Suprapubic skin (tissue), 4 donors: Measurements from ENCODE around the gene SPTBN5. TPM values are rescaled to one million over a fixed set of nuclear protein-coding genes. Genes with fewer than 3 reads are reported as not detected.
A peak's percentile ranks its signal among the peaks of the same experiment; 100 is the strongest.

Experiments
- DNase-seq, 2 donors: peaks; one replicate each; pipeline ENCODE4 v3.0.0-alpha.2; 2019; ENCODE audit warnings: low spot score in 2 of 2
- H3K27ac ChIP-seq: fragments of 200-600 bp; sonication (generic); one replicate; pipeline ENCODE4 v1.5.1; 2019
- H3K27me3 ChIP-seq: fragments of 200-600 bp; sonication (generic); one replicate; pipeline ENCODE4 v1.5.1; 2019
- H3K36me3 ChIP-seq: fragments of 200-600 bp; sonication (generic); one replicate; pipeline ENCODE4 v1.5.1; 2019
- H3K4me1 ChIP-seq: fragments of 200-600 bp; sonication (generic); one replicate; pipeline ENCODE4 v1.5.1; 2019
- H3K4me3 ChIP-seq: fragments of 200-600 bp; sonication (generic); one replicate; pipeline ENCODE4 v1.5.1; 2019; ENCODE audit warnings: mild to moderate bottlenecking
- H3K9me3 ChIP-seq: fragments of 200-600 bp; sonication (generic); one replicate; pipeline ENCODE4 v1.5.1; 2019
- CTCF ChIP-seq, 2 donors: fragments of 200-600 bp in 1 of 2; fragments of 450-650 bp in 1 of 2; sonication (generic) in 1 of 2; IDR thresholded peaks; one replicate each; pipeline ENCODE4 v1.5.1; 2016 to 2019; ENCODE audit warnings: antibody characterized with exemption in 2 of 2, mild to moderate bottlenecking in 1 of 2, moderate library complexity in 1 of 2
- EP300 ChIP-seq: sonication (generic); formaldehyde crosslinking; IDR thresholded peaks from one replicate; pipeline ENCODE4 v1.6.1; 2017; ENCODE audit warnings: antibody characterized with exemption
- POLR2A ChIP-seq, 2 donors: fragments of 450-650 bp; IDR thresholded peaks; one replicate each; pipeline ENCODE4 v1.6.1; 2017; ENCODE audit warnings: antibody characterized with exemption in 2 of 2, mild to moderate bottlenecking in 2 of 2, moderate library complexity in 2 of 2
- POLR2AphosphoS5 ChIP-seq, 3 donors: sonication (generic); formaldehyde crosslinking; IDR thresholded peaks; one replicate each; pipeline ENCODE4 v1.6.1; 2017; ENCODE audit warnings: antibody characterized with exemption in 3 of 3
- WGBS: methylation state at CpG from one replicate; pipeline ENCODE4 v1.1.5; 2018; 5-methylcytosine and 5-hydroxymethylcytosine counted together
- total RNA-seq, 4 donors: library from RNA; depleted of rRNA; stranded (reverse); fragments of >200 nt; gene quantifications; one replicate each; pipeline ENCODE4 v1.1.0, GENCODE V29; 2016

SPTBN5 gene
- total RNA-seq, 4 donors from 2014 or later = 1.3 to 3.4 (median 2.8) TPM

DNA sequence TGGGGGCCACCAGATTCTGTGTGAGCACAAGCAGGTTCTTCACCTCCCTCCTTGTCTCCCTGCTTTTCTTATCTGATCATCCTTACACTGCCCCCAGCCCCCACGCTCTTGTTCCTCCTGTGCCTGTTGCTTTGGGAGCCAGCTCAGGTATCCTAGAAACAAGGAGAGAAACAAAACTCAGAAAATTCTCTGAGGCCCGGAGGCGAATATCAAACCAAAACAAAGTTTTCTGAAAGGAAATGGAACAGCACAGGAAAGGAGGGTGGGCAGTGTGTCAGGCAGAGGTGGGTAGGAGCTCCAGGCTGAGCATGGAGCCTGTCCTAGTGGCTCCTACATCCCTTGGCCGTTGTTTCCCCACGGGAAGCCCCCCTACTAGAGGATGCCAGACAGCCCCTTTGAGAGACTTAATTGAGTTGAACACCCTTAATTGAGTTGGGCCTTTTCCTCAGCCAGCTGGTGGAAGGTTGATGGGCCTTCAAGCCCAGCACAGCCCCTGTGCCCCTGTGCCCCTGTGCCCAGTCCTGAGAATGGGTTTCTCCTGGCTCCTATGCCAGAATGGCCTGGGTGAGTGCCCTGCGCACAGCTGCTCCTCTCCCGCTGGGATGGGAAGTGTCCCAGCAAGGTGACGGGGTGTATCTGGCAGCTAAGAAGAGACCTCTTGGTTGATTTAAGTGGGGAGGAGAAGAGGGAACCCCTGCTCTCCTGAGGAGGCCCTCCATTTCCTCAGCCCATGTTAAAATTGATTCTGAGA, 88.8 kb downstream of the SPTBN5 start:
- peaks cover 13% of the 10 kb centered on the region for H3K36me3 ChIP-seq
- TF ChIP-seq POLR2A (IDR thresholded peaks at IDR 0.05) (no peak), EP300 (no peak), CTCF (IDR thresholded peaks at IDR 0.05) (no peak), POLR2AphosphoS5 (IDR thresholded peaks at IDR 0.05) (no peak)
- no peak overlapping the region for H3K4me3 ChIP-seq
- DNase-seq = no peak
- WGBS = 39% methylated on average over 6 of the region's 8 CpGs
- no peaks in the 10 kb centered on the region for H3K27me3 ChIP-seq
- peaks cover 53% of the 10 kb centered on the region for H3K4me1 ChIP-seq
- H3K9me3 ChIP-seq = no peaks in the 10 kb centered on the region
- H3K27ac ChIP-seq = peak overlapping the region; percentile 87

DNA sequence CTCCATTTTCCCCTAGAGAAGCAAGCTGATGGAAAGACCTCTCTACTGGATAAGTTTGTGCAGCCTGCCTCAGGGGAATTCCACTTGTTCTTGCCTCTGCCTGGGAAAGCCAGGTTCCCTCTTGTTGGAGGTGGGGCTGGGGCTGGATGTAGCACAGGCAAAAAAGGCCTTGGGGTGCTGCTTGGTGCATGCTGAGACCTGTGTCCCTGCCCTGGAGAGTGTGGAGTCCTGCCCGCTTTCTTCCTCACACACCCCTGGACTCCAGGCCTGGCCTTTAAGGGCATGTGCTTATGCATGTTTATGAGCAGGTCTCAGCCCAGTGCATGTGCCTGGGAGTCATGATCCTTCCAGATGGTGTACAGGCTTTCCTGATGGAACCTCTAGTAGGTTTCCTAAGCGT, 89.5 kb downstream of the SPTBN5 start:
- Histone ChIP-seq H3K27ac (peak overlapping the region; percentile 87), H3K36me3 (peaks cover 13% of the 10 kb centered on the region), H3K4me1 (peaks cover 52% of the 10 kb centered on the region), H3K9me3 (no peaks in the 10 kb centered on the region), H3K4me3 (no peak overlapping the region), H3K27me3 (no peaks in the 10 kb centered on the region)
- DNase-seq = peak in 1 of 2 donors; percentile 72
- WGBS = 78% methylated on average over 2 of the region's 2 CpGs
- TF ChIP-seq CTCF (IDR thresholded peaks at IDR 0.05) (no peak), POLR2AphosphoS5 (IDR thresholded peaks at IDR 0.05) (peak in 1 of 3 donors; percentile 15)

DNA sequence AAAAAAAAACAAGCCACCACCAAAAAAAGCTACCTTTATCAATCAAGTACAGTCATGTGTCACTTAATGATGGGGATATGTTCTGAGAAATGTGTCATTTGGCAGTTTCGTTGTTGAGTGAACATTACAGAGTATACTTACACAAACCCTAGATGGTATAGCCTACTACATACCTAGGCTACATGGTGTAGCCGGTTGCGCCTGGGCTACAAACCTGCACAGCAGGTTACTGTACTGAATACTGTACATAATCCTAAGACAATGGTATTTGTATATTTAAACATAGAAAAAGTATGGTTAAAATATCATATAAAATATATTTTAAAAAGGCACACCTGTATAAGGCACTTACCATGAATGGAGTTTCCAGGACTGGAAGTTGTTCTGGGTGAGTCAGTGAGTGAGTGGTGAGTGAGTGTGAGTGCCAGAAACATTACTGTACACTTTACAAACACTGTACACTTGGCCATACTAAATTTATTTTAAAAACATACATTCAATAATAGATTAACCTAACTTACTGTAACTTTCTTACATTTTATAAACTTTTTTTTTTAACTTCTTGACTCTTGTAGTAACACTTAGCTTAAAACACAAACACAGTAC, 91.9 kb downstream of the SPTBN5 start:
- WGBS = 75% methylated on average over 3 of the region's 3 CpGs
- no peak overlapping the region for H3K27ac ChIP-seq
- DNase-seq = no peak
- H3K36me3 ChIP-seq = peaks cover 13% of the 10 kb centered on the region
- TF ChIP-seq POLR2AphosphoS5 (IDR thresholded peaks at IDR 0.05) = no peak
- no peak for TF ChIP-seq CTCF (IDR thresholded peaks at IDR 0.05)
- TF ChIP-seq POLR2A (IDR thresholded peaks at IDR 0.05) = no peak
- no peak for TF ChIP-seq EP300
- H3K9me3 ChIP-seq = no peaks in the 10 kb centered on the region
- H3K4me3 ChIP-seq = no peak overlapping the region
- H3K27me3 ChIP-seq = no peaks in the 10 kb centered on the region
- peaks cover 62% of the 10 kb centered on the region for H3K4me1 ChIP-seq

DNA sequence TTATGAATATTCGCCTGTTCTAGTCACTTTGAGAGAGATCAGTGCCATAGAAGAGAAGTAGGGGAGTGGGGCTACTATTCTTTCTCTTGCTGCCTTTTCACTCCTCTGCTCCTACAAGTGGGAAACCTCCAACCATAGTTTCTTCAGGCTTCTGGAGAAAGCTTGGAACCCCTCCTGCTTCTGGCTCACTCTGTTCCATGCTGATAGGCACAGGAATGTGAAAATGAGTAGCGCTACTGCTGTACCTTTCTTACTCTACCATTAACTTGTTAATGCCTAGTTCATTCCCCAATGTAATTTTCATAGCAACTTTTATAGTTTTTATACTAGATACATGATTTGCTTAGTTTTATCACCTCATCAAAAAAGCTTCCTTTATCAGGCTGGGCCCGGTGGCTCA, 92.7 kb downstream of the SPTBN5 start:
- H3K4me1 ChIP-seq = peaks cover 62% of the 10 kb centered on the region
- H3K9me3 ChIP-seq = no peaks in the 10 kb centered on the region
- no peak overlapping the region for H3K4me3 ChIP-seq
- no peak for TF ChIP-seq POLR2A (IDR thresholded peaks at IDR 0.05)
- no peak for TF ChIP-seq CTCF (IDR thresholded peaks at IDR 0.05)
- no peak for DNase-seq
- no peaks in the 10 kb centered on the region for H3K27me3 ChIP-seq
- H3K27ac ChIP-seq = no peak overlapping the region
- 75% methylated on average over 3 of the region's 3 CpGs for WGBS
- peaks cover 13% of the 10 kb centered on the region for H3K36me3 ChIP-seq

DNA sequence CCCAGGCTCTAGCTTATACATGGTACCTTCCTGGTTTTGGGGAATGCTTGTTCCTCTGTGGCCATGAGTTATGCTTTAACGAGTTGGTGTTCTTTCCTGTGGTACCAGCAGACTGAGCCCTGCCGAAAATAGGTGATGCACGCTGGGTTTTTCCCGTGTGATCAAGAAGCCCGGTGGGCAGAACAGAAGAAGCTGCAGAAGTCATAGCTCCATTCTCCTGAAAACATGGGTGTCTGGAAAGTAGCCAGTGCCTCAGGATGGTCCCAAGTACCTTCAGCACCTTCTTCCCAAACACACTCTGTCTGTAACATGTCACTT, 94.4 kb downstream of the SPTBN5 start:
- Histone ChIP-seq H3K27ac (no peak overlapping the region), H3K4me1 (peaks cover 62% of the 10 kb centered on the region), H3K4me3 (no peak overlapping the region), H3K9me3 (no peaks in the 10 kb centered on the region), H3K27me3 (no peaks in the 10 kb centered on the region), H3K36me3 (peaks cover 13% of the 10 kb centered on the region)
- TF ChIP-seq POLR2AphosphoS5 (IDR thresholded peaks at IDR 0.05) = no peak
- no peak for TF ChIP-seq CTCF (IDR thresholded peaks at IDR 0.05)
- no peak for TF ChIP-seq EP300
- no peak for TF ChIP-seq POLR2A (IDR thresholded peaks at IDR 0.05)
- 59% methylated on average over 5 of the region's 5 CpGs for WGBS
- peak in 1 of 2 donors; percentile 24 for DNase-seq
